ENCODE measurements around the gene SNRNP27.

DNA sequence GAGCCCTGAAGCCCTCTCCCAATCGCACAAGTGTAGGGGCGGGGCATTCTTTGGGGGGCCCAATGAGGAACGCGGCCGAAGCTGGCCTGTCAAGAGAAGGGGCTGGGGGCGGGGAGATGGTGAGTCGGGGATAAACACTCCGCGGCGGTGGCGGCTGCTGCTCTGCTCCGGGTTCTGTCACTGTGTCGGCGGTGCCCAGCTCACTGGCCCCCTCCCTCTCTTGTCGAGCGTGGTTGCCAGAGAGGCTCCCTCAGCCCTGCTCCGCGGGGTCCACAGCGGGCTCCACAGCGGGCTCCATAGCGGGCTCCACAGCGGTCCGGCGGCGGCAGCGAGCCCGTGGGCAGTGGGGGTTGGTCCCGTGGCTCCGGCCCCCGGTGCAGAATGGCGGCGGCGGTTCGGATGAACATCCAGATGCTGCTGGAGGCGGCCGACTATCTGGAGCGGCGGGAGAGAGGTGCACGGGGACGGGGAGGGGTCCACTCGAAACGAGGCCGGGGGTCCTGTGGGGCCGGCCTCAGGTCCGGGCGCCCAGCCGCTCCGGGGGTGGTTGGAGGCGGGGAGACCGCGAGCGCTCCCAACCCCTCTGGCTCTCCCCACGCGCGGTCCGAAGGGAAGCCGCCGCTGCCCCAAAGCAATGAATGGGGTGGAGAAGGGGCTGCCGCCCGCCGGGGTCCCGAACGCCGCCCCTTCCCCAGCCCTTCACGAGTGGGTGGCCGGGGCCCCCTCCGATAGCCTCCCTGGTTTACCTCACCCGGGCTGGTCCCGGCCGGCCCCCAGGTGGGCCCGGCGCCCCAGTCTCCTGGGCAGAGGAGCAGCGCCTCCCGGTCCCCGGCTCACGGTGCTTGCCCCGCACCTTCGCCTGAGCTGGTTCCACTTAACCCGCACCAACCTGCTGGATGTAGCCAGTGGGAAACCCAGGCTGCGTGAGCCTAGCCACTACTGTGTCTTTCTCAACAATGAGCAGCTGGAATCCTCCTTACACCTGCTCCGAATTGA lies 21.5 kb downstream of the SNRNP27 start, which contains the start of gene MXD1:
- TF ChIP-seq, protein P1, sequence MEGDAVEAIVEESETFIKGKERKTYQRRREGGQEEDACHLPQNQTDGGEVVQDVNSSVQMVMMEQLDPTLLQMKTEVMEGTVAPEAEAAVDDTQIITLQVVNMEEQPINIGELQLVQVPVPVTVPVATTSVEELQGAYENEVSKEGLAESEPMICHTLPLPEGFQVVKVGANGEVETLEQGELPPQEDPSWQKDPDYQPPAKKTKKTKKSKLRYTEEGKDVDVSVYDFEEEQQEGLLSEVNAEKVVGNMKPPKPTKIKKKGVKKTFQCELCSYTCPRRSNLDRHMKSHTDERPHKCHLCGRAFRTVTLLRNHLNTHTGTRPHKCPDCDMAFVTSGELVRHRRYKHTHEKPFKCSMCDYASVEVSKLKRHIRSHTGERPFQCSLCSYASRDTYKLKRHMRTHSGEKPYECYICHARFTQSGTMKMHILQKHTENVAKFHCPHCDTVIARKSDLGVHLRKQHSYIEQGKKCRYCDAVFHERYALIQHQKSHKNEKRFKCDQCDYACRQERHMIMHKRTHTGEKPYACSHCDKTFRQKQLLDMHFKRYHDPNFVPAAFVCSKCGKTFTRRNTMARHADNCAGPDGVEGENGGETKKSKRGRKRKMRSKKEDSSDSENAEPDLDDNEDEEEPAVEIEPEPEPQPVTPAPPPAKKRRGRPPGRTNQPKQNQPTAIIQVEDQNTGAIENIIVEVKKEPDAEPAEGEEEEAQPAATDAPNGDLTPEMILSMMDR (IDR thresholded peaks at IDR 0.05; ENCODE audit: control extremely low read depth in 1 of 3, insufficient read depth in 1 of 3, low read depth in 1 of 3, low read length in 3 of 3): no peak
- no peak; the same call in 1 of the 2 replicates for TF ChIP-seq SP4 (IDR thresholded peaks at IDR 0.05; ENCODE audit: low read length)
- TF ChIP-seq POLR2A (IDR thresholded peaks at IDR 0.05; ENCODE audit: control extremely low read depth in 1 of 2, low read depth in 2 of 2, low read length in 2 of 2): peak in 1 of 2 experiments; percentile 27; a peak in 1 of 3 replicates
- no peak for TF ChIP-seq BRCA1 (IDR thresholded peaks at IDR 0.05; ENCODE audit: low read depth, low read length)
- TF ChIP-seq, protein P2, sequence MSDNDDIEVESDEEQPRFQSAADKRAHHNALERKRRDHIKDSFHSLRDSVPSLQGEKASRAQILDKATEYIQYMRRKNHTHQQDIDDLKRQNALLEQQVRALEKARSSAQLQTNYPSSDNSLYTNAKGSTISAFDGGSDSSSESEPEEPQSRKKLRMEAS (IDR thresholded peaks at IDR 0.05): no peak
- TF ChIP-seq EGR1 (IDR thresholded peaks at IDR 0.05; ENCODE audit: borderline replicate concordance, low read depth, low read length): no peak
- peak; percentile 9; the same call in 1 of the 2 replicates for TF ChIP-seq YY1 (IDR thresholded peaks at IDR 0.05; ENCODE audit: low read depth, low read length)
- no peak for TF ChIP-seq EZH2 (IDR thresholded peaks at IDR 0.05; ENCODE audit: low read depth, low read length, severe bottlenecking)
- no peak for TF ChIP-seq KDM1A (IDR thresholded peaks at IDR 0.05; ENCODE audit: borderline replicate concordance, low read length)

Measured in H1 (cell line).